Head of caudate nucleus (tissue), 42 donors: ENCODE data around the gene SMG5.
"Not testable (repeated sequence)": the region's sequence is repeated elsewhere in the genome, so short reads cannot be mapped to it uniquely, and the experiment has no call there.

Experiments used
- DNase-seq, 42 donors: peaks; one replicate each; pipeline versions ENCODE4 v3.0.0 to v3.0.0-alpha.2; 2020 to 2021; ENCODE audit warnings: mixed read lengths in 7 of 42
- intact Hi-C: fragments of 100-400 bp; cut with DNase I; formaldehyde crosslinking; loops from one replicate; pipeline ENCODE4 v1.15.0; 2022

Gene SMG5, protein sequence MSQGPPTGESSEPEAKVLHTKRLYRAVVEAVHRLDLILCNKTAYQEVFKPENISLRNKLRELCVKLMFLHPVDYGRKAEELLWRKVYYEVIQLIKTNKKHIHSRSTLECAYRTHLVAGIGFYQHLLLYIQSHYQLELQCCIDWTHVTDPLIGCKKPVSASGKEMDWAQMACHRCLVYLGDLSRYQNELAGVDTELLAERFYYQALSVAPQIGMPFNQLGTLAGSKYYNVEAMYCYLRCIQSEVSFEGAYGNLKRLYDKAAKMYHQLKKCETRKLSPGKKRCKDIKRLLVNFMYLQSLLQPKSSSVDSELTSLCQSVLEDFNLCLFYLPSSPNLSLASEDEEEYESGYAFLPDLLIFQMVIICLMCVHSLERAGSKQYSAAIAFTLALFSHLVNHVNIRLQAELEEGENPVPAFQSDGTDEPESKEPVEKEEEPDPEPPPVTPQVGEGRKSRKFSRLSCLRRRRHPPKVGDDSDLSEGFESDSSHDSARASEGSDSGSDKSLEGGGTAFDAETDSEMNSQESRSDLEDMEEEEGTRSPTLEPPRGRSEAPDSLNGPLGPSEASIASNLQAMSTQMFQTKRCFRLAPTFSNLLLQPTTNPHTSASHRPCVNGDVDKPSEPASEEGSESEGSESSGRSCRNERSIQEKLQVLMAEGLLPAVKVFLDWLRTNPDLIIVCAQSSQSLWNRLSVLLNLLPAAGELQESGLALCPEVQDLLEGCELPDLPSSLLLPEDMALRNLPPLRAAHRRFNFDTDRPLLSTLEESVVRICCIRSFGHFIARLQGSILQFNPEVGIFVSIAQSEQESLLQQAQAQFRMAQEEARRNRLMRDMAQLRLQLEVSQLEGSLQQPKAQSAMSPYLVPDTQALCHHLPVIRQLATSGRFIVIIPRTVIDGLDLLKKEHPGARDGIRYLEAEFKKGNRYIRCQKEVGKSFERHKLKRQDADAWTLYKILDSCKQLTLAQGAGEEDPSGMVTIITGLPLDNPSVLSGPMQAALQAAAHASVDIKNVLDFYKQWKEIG

DNA sequence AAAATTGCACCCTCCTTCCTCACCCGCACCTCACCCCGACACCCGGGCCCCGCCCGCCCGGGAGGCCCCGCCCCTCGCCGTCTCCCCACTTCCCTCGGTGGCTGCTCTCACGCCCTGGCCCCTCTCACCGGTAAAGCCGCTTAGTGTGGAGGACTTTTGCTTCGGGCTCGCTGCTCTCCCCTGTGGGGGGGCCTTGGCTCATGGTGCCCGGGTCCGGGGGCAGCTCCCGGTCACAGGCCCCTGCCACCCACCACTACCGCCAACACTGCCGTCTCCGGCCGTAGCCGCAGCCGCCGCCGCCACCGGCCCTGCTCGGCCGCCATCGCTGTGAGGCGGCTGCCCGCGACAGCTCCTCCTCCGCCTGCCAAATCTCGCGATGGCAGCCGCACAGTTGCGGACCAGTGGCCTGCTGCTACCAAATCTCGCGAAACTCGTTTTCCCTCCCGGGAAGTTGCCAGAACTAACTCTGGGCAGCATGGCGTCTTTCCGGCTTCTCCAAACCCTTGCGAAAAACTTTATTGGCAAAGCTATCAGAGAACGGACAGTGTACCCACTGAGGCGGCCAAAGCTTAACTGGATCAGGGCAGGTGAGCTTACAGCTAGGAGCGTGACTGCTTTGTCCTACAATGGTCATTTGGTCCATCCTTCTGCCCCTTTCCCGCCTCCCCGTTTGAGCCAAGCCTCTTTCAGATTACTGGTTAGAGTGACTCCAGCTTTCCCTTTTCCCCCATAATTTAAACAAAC, at the start of gene SMG5:
Gene SMG5, minus strand, starts transcription at position 347 of the 744 bp plus-strand sequence. Its CDS starts 145 bp downstream, at position 202.
- peak; percentile 88 to 99 (median 96) for DNase-seq
- intact Hi-C loops, result loop anchor here (2.0 kb wide), 1 partner anchor 56 kb away; the partner anchor contains the start of genes CCT3 and TSACC

DNA sequence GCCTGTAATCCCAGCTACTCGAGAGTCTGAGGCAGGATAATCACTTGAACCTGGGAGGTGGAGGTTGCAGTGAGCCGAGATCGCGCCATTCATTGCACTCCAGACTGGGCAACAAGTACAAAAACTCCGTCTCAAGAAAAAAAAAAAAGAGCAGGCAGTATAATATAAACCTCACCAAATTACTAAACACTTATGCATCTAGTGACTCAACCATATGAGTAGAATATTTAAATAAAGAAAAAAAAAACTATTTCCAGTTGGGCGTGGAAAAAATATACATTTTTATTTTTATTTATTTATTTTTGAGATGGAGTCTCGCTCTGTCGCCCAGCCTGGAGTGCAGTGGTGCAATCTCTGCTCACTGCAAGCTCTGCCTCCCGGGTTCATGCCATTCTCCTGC, 40.6 kb upstream of the SMG5 start:
- intact Hi-C loops, DNase-seq: not testable (repeated sequence)

DNA sequence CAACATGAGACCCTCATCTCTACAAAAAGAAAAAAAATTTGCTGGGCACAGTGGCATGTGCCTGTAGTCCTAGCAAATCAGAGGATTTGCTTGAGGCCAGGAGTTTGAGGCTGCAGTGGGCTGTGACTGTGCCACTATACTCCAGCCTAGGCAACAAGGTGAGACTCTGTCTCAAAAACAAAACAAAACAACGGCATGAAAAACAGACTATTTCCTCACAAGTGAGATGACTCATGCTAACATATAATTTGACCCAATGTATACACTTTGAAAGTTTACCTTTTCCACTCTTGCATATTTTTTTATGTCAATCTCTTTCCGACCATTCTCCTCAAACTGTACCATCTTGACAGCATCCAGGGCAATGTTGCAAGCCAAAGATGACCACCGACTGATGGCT, 37.9 kb upstream of the SMG5 start:
- intact Hi-C loops, result no loop called here
- no peak for DNase-seq

DNA sequence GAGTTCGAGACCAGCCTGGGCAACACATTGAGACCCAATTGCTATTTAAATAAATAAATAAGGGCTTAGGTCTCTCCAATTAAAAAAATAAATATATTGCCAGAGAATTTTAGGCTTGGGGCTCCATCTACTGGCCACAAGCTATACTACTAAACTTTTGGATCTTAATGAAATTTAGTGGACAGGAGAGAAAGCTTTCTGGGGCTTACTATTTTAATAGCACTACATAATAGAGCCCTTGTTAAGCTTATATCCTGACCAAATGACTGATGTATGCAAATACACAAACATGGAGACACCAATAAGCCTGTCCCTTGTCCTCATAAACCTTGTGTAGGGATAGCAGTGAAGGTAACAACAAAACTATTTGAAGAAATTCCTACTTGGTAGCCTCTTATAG, 37.0 kb upstream of the SMG5 start:
- DNase-seq, result peak in 2 of 42 donors; percentile 15 to 18
- intact Hi-C loops, result no loop called here

DNA sequence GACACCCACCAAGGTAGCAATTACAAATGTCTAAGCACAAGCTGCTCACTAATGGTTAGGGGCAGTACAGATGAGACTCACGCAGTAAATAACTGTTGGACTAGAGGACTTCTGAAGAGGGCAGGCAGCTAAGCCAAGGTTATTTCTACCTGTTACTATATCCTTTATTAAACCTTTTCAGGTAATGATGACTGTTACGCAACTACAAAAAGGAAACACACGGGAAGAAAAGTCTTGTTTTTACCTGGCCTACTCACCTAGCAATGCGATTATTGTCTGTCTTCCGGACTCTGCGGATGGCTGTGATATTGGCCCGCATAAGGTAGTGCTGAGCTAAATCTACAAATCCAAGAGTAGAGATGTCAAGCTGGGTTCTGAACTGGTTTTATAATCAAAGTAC, 34.3 kb upstream of the SMG5 start:
- DNase-seq, result no peak
- intact Hi-C loops, result no loop called here

DNA sequence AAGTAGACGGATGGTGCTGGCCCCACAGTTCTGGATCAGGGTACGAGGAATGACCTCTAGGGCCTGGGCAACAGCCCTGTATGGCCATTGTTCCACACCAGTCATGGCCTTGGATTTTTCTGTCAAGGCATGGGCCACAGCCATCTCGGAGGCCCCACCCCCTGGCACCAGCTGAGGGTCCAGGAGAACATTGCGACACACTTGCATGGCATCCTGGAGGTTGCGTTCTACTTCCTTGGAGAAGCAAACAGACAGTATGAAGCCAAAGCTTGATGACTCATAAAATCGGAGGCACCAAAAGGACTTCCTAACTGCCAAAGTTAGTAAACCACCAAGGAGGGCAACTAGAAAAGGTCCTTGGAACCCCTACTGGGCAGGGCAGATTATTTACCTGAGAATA, 28.3 kb upstream of the SMG5 start:
- intact Hi-C loops, result no loop called here
- DNase-seq, result peak in 5 of 42 donors; percentile 8 to 71 (median 46)

DNA sequence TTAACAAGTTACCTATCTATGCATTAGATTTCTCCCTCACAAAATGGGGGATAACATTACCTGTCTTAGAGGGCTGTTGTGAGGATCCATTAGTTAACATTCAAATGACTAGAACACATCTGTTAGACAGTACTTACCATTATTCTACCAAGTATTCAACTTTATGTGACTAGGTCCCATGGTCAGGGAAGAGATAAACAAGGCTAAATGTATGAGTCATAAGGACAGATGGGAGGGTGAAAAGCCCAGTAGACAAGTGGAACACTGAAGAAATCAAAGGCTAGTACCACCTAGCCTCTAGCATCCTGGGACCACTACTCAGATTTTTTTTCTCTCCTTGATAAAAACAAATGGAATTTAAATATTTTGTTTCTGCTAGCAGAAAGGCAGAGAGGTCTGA, 25.5 kb upstream of the SMG5 start:
- no peak for DNase-seq
- intact Hi-C loops, result no loop called here

DNA sequence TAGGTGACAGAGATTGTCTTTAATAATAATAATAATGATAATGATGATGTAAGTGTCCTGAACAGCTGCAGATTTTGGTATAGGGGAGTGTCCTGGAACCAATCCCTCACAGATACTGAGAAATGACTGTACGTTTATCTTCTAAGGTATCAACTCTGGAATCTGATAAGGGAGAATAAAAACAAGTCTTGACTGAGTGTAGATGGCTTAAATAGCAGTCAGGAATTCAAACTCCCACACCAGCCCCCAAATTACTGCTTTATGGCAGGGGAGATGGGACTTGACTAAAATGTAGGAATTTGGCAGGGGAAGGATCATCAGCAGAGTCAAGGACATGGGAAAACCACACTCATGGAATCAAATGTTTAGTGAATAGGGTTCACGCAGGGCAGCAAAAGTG, 22.6 kb upstream of the SMG5 start:
- DNase-seq, result no peak
- intact Hi-C loops, result no loop called here

DNA sequence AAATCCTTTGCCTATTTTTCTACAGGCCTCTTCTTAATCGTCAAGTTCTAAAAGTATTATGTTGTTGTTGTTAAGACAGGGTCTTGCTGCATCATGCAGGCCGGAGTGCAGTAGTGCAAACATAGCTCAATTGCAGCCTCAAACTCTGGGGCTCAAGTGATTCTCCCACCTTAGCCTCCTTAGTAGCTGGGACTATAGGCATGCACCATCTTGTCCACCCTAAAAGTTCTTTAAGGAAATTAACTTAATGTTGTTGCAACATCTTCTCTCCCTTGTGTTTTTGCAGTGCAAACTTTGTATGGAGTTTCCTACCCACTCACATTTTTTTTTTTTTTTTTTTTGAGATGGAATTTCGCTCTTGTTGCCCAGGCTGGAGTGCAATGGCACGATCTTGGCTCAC, 20.6 kb upstream of the SMG5 start:
- intact Hi-C loops, result no loop called here

DNA sequence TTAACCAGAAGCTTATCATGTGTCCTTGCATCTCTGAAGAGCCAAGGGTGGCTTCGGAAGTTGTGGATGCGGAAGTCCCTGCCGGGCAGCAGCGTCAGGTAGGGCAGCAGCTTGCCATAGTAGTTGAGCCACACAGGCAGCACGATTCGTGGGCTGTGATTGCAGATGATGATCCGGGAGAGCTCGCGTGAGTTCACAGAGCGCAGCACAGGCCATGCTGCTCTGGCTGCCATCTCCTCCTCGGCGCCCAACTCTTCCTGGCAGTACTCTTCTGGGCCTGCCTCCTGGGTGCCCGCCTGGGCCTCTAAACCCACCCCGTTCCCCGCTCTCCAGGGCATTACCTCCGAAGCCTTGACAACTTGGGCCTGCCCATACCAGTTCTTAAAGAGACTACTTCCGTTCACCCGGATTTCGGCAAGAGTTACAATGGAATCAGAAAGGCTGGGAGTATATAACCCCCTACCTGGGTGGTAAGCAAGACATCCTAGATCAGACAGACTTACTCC, 16.3 kb upstream of the SMG5 start, which contains the start of gene VHLL:
Gene VHLL, minus strand, starts transcription at position 456 of the 506 bp plus-strand sequence. Its CDS starts 118 bp downstream, at position 338.
- no peak for DNase-seq
- intact Hi-C loops, result no loop called here

More for the DNA sequence above, 20.6 kb upstream of the SMG5 start:
- no peak for DNase-seq

DNA sequence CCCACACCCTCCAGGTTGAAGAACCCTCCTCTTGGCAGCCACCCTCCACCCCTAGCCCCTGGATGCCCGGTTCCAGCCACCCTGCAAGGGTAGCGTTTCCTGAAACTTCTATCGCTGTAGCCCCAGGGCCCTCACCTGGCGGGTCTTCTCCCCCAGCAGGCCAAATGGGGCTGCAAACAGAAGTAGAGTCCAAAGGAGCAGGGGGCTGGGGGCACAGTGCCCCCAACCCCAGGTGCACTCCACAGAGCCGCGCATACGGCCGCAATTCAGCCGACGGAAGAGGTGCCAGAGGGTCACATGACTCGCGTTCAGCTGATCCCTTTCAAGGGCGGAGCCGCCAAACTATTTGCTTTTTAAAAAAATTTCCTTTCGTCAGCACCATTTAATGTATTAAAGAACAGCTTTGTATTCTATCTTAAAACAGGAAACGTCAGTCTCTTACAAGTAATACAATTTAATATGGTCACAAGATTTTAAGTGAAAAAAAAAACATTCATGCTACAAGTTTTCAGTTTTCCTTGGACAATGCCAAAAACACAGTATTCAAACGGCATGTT, 12.8 kb upstream of the SMG5 start, which contains the start of gene GLMP:
Gene GLMP, minus strand, starts transcription at position 289 of the 557 bp plus-strand sequence. Its CDS starts 34 bp downstream, at position 255.
- DNase-seq, result peak; percentile 57 to 91 (median 80)
- intact Hi-C loops, result no loop called here

DNA sequence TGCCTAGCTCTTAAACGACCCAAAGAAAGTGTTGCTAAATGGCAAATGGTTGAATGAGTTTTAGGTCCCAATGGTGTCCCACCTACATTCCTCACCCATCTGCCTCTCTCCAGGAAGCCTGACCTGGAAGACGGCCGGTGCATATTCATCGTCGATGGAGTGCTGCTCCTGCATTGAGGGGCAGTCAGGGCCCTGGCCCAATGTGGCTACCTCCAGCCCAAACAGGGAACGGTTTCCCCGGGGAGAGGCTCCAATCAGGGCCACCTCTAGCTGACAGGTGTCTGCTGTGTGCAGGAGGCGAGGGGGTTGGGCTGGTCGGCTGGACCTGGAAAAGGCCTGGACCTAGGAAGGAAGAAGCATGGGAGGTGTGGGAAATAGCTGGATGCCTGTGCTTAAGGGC, 11.3 kb upstream of the SMG5 start:
- no peak for DNase-seq

DNA sequence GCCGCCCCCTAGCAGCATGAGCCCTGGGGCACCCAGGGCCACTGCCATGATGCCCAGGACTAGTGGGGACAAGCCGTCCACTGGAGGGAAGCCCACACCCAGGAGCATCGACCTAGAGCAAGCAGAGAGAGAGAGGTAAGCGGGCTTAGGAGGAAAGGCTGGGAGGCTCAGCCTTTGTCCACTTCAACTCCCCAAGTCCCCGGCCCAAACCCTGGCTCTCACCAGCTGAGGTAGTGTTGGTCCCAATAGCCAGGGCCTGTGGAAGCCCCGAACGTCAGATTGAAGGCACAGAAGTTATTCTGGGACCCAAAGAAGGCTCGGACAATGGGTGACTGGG, 10.4 kb upstream of the SMG5 start:
- intact Hi-C loops, result no loop called here
- DNase-seq, result no peak

More for the DNA sequence above, 11.3 kb upstream of the SMG5 start:
- intact Hi-C loops, result no loop called here

DNA sequence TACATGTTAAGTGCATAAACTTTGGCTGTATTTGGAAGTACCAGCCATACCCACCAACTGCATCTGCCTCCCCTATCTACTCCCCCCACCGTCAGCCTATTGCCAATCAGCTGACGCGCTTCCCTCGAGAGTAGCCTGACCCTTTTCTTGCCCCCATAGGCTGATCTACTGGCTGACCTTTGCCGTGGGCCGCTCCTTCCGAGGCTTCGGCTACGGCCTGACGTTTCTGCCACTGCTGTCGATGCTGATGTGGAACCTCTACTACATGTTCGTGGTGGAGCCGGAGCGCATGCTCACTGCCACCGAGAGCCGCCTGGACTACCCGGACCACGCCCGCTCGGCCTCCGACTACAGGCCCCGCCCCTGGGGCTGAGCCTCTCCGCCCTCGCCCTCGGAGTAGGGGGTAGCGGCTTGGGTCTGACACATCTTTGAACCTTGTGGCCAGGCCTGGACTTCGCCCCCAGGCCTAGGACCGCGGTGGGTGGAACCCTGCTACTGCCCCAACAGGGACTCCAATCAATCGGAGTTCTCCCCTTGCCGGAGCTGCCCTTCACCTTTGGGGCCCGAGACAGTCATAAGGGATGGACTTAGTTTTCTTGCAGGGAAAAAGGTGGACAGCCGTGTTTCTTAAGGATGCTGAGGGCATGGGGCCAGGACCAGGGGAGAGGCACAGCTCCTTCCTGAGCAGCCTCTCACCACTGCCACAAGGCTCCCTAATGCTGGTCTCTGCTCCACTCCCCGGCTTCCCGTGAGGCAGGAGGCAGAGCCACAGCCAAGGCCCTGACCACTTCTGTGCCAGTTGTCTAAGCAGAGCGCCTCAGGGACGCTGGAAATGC, 8.8 kb upstream of the SMG5 start:
- DNase-seq, result peak; percentile 71 to 94 (median 87)
- intact Hi-C loops, result no loop called here

DNA sequence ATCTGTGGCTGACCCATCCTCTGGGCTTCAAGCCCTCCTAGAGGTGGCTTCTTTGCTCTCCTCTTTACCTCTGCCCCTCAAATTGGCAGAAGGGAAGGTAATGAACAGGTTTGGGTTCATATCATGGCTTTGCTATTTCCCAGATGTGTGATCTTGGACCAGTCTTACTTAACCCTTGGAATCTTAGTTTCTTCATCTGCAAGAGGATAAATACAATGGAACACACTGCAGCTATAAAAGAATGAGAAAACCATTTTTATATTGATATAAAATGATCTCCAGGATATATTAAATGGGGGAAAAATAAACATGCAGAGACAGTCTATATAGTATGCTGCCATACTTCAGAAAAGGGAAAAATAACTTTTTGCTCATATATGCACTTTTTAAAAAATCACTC, 7.2 kb upstream of the SMG5 start:
- intact Hi-C loops, result no loop called here
- no peak for DNase-seq

DNA sequence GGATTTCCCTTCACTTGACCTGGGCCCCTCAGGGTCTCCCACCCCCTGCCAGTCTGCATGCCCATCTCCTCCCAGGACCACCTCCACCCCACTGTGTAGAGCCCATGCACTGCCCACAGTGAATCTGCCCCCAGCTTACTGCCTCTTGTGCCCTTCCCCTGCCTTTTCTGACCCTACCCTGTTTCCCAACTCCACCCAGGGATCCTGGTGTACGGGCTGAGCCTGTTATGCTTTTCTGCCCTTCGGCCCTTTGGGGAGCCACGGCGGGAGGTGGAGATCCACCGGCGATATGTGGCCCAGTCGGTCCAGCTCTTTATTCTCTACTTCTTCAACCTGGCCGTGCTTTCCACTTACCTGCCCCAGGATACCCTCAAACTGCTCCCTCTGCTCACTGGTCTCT, 3.4 kb upstream of the SMG5 start:
- intact Hi-C loops, result no loop called here

DNA sequence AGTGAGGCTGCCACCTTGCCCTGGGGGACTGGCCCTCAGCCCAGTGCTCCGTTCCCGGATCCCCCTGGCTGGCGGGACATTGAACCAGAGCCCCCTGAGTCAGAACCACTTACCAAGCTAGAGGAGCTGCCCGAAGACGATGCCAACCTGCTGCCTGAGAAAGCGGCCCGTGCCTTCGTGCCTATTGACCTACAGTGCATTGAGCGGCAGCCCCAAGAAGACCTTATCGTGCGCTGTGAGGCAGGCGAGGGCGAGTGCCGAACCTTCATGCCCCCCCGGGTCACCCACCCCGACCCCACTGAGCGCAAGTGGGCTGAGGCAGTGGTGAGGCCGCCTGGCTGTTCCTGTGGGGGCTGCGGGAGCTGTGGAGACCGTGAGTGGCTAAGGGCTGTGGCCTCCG, 2.8 kb upstream of the SMG5 start:
- DNase-seq, result no peak
- intact Hi-C loops, result no loop called here

More for the DNA sequence above, 3.4 kb upstream of the SMG5 start:
- DNase-seq, result no peak

DNA sequence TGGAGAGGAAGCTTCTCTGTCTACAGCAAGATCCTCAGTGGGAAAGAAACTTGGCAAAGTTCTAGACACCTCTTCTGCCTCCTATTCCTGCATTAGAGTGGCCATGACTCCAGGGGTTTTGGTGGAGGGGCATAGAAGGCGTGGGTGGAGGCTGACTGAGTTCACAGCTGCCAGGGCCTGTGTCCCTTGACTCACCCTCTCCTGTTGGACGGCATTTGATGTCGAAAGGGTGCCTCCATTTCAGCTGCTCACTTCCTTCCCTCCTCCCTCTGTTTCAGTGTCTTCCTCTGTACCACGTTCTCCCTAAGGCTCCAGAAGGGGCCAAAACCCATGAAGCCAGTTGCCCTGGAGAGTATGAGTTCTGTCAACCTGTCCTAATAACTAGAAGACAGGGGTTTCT, 2.1 kb upstream of the SMG5 start:
- intact Hi-C loops, result no loop called here
- DNase-seq, result no peak
